GM18867 (cell line): ENCODE measurements around the gene FAM83D.

ENCODE experiments used
- ATAC-seq: cut with Tn5 transposase; IDR thresholded peaks from one replicate; pipeline ENCODE4 v1.9.1; 2021; ENCODE audit warnings: mild to moderate bottlenecking, moderate library complexity; ENCODE audit not compliant: unreplicated experiment

FAM83D gene

GRCh38 chr20:38894091-38894847 lies 31.9 kb upstream of the FAM83D start:
- no peak for ATAC-seq

DNA sequence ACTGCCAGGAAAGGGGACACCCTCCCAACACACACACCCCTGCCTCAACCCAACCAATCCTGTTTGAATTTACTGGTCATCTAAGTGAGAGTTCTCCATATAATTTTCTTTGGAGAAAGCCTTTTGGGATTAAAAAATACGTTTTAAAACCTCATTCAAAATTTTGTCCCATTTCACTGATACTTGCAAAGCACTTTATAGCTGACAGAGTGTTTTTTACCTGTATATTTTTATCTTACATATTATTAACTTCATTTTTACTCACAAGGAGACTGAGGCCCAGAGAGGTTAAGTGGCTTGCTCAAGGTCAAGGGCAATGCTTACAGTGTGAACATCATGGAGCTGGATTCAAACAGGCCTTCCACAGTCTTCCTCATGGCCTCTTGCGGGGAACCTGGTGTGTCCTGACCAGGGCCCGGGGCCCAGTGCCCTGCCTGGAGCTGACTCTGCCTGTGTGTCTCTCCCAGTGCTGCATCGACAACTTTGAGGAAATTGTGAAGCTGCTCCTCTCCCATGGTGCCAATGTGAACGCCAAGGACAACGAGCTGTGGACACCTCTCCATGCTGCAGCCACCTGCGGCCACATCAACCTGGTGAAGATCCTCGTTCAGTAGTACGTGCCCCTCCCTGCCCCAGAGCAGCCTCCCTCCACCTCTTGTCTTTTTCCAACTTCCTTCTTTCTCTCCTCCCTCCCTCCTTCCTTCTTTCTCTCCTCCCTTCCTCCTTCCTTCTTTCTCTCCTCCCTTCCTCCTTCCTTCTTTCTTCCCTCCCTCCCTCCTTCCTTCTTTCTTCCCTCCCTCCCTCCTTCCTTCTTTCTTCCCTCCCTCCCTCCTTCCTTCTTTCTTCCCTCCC lies 30.9 kb upstream of the FAM83D start:
- no peak for ATAC-seq

GRCh38 chr20:38896009-38896594 lies 30.1 kb upstream of the FAM83D start:
- ATAC-seq = no peak

GRCh38 chr20:38897267-38897666 lies 28.9 kb upstream of the FAM83D start:
- no peak for ATAC-seq

DNA sequence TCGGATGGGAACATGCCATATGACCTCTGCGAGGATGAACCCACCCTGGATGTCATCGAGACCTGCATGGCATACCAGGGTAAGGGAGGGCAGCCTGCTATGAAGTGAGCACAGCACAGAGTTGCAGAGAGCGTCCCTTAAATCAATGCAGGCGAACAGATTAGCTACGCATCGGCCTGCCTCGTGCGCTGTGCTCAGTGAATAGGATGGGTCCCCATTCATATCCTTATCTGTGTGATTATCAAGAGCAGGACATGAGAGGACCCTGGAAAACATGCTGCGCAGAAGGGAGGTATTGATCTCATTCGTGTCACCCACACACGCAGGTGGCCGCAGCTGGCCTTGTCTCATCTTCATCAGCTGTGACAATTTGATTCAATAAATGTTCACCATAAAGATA lies 25.6 kb upstream of the FAM83D start:
- ATAC-seq = no peak

DNA sequence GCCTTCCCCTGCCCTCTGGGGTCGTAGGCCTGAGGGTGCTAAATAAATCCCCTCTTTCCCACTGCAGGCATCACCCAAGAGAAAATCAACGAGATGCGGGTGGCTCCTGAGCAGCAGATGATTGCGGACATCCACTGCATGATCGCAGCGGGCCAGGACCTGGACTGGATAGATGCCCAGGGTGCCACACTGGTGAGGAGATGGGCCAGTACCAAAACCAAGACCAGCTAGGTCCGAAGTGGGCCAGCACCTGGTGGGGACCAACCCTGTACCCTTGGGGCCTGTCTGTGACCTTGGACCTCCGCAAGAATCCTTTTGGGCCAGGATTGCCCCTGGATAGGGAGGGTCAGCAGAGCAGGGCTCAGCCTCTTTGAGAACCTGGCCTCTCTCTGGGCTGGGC lies 23.6 kb upstream of the FAM83D start:
- no peak for ATAC-seq

- ATAC-seq = no peak
These were observed 22.9 kb upstream of the FAM83D start for GRCh38 chr20:38903335-38903734.

DNA sequence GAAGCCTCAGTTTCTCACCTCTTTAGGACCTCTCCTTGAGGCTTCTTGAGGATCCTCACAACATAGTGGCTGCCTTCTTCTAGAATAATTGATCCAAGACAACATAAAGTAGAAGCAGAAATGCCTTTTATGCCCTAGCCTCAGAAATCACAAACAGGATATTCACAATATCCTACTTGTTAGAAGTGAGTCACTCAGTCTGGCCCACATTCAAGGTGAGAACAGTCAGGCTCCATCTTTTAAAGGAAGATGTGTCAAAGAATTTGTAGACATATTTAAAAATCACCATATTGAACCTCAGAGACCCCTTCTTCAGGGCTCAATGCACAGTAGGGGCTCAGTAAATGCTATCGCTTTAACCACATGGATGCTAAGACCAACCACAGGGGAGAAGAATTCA lies 20.8 kb upstream of the FAM83D start:
- ATAC-seq = no peak

DNA sequence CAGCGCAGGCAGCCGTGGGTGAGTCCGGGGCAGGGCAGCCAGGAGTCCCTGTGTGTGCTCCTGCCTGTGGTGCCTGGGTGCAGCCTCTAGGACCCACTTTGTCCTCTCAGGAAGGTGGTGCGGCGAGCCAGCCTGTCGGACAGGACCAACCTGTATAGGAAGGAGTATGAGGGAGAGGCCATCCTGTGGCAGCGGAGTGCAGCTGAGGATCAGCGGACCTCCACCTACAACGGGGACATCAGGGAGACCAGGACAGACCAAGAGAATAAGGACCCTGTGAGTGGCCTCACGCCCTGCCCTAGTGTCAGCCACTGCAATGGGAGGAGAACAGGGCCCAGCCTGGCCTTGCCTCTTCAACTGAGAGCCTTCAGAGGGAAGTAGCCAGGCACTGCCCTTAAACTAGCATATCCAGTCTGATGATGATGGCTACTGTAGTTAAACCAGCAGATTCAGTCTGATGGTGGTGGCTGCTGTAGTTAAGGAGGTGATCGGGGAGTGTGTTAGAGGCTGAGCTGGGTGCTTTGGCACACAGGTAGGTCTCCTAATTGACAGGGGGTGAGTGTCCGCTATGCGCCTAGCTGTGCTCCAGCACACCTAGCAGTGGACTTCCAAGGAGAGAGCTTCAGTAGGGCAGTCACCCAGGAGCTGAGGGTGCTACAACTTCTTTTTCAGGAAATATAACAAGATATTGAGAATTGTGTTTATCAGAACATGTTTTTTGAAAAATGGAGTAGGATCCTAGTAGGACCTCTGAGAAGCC lies 18.1 kb upstream of the FAM83D start:
- ATAC-seq = no peak

GRCh38 chr20:38915355-38915754 lies 10.9 kb upstream of the FAM83D start:
- ATAC-seq = no peak

GRCh38 chr20:38917657-38918056 lies 8.6 kb upstream of the FAM83D start:
- no peak for ATAC-seq

- no peak for ATAC-seq
These were observed 8.0 kb upstream of the FAM83D start for GRCh38 chr20:38918172-38918571.

- no peak for ATAC-seq
These were observed 6.5 kb upstream of the FAM83D start for GRCh38 chr20:38919683-38920082.

GRCh38 chr20:38920411-38920810 lies 5.8 kb upstream of the FAM83D start:
- ATAC-seq = no peak

DNA sequence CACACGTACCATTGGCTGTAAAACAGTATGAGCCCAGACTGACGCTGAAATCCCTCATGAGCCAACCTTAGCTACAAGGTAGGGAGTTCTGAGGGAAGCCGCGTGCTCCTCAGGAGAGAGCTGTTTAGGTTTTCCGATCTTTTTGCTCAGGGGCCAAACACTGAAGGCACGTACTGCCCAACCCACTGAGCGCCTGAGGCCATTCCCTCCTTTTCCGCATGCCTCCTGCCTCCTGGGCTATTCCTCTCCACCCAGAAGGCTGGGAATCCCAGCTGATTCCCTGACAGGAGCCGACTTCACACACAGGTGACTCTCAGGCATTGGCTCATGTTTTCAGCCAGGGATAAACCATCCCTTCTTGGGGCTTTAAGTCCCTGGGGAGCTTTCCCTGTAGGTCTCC lies 5.4 kb upstream of the FAM83D start:
- no peak for ATAC-seq

DNA sequence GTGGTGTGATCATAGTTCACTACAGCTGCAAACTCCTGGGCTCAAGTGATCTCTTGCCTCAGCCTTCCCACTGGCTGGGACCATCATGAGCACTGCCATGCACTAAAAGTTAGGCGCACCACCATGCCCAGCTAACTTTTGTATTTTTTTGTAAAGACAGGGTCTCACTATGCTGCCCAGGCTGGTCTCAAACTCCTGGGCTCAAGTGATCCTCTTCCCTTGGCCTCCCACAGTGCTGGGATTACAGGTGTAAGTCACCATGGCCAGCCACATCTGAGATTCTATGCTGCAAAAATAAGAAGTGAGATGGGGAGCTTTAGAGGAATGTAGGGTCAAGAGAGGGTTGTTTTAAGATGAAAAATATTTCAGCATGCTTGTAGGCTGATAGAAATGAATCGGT lies 1.5 kb upstream of the FAM83D start:
- ATAC-seq = no peak

DNA sequence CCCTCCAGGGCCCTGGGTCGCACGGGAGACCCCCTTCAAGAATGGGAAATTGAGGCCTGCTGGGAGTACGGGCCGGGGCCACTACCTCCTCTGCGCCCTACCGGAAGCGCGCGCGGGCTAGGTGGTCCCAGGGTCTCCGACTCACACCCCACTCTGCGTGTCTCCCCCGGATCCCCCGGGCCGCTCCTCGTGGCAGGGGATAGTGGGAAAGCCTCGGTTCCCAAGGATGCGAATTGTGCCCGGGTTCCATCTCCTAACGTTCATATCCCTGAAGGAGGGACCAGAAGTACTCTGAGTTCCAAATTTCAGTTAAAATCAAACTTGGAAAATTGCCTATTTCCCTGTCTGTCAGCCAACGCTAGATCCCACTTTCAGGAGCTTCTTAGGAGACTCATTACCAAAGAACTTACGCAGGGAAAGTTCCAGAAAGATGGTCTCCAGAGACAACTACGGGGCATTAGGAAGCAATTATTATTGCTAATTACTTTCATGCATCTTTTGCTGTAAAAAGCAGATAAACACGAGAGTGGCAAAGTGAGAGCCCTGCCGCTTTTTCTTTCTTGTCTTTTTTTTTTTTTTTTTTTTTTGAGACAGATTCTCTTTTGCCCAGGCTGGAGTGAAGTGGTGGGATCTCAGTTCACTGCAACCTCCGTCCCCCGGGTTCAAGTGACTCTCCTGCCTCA lies 858 bp downstream of the FAM83D start:
- no peak for ATAC-seq

GRCh38 chr20:38927902-38928578 lies 1.8 kb downstream of the FAM83D start:
- ATAC-seq = no peak

DNA sequence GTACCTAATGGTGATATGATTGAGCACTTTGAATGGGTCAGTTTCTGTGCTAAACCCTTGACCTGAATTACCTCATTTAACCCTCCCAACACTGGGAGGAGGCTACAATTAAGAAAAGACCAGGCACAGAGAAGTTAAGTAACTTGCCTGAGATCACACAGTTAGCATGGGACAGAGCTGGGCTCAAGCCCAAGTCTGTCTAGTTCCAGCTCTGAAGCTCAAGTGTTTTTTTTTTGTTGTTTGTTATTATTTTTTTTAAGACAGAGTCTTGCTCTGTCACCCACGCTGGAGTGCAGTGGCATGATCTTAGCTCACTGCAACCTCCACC lies 4.0 kb downstream of the FAM83D start:
- ATAC-seq = no peak

DNA sequence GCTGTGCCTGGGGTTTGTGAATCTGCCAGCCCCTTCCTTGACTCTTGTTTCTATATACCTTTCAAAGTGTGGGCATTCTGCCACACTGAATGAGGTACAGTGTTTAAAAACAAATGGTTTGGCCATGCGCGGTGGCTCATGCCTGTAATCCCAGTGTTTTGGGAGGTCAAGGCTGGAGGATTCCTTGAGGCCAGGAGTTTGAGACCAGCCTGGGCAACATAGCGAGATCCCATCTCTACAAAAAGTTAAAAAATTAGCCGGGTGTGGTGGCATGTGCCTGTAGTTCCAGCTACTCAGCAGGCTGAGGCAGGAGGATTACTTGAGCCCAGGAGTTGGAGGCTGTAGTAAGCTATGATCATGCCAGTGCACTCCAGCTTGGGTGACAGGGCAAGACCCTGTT lies 5.8 kb downstream of the FAM83D start:
- no peak for ATAC-seq
